ENCODE measurements around the gene FAR2. TPM values are rescaled to one million over a fixed set of nuclear protein-coding genes. Genes with fewer than 3 reads are reported as not detected.
A peak's percentile ranks its signal among the peaks of the same experiment; 100 is the strongest.

Gene FAR2
- total RNA-seq, 6 donors from 2014 or later = 6.0 to 25.7 (median 15.9) TPM

GRCh38 chr12:29157486-29157946 is 8.4 kb downstream of the FAR2 start:
- Histone ChIP-seq H3K36me3 (no peaks in the 10 kb centered on the region), H3K4me1 (peaks cover 9 to 32% (median 24%) of the 10 kb centered on the region in 4 donors), H3K27ac (peak overlapping the region in 3 of 4 donors; percentile 5 to 63 (median 61)), H3K4me3 (peak overlapping the region in 1 of 4 donors; percentile 9), H3K27me3 (no peaks in the 10 kb centered on the region), H3K9me3 (no peaks in the 10 kb centered on the region)
- DNase-seq (no peak), ATAC-seq (ENCODE audit: low FRiP score in 2 of 2) (no peak)
- TF ChIP-seq POLR2A (IDR thresholded peaks at IDR 0.05) (no peak), CTCF (IDR thresholded peaks at IDR 0.05) (no peak), EP300 (IDR thresholded peaks at IDR 0.05) (no peak), POLR2AphosphoS5 (IDR thresholded peaks at IDR 0.05) (no peak)
- 47 to 64% methylated on average over 1 of the region's 1 CpG for WGBS, 2 donors

DNA sequence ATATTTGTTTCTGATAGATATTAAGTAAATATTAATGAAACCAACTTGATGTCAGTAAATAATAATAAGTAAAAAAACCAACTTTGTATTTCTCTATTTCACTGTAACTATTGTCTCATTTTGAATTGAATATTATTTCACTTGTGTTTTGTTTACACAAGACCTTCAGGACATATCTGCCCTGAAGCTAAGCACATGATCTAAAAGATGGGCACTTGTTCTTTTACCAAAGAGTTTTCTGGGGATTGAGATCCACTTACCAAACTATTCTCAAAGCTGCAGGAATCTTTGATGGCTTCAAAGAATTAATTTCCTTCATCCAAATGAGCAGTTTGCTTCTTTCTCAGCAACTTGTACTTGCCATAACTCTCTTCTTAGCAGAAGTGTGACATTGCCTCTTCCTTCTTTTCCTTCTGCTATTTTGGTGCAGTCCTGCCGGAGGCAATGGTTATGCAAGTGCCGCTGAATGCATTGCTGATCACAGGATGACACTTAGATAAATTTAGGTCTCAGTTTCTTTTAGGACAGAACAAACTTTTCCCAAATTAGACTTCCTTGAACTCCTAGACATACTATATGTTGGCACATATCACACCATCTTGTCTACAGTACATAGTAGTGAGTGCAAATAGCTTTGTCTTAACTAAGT is 9.2 kb downstream of the FAR2 start:
- ATAC-seq (ENCODE audit: low FRiP score in 2 of 2) (peak; percentile 46 to 83), DNase-seq (peak in 1 of 2 donors; percentile 72)
- Histone ChIP-seq H3K36me3 (no peaks in the 10 kb centered on the region), H3K4me1 (peaks cover 6 to 25% (median 20%) of the 10 kb centered on the region in 4 donors), H3K9me3 (no peaks in the 10 kb centered on the region), H3K4me3 (peak overlapping the region in 1 of 4 donors; percentile 9), H3K27me3 (no peaks in the 10 kb centered on the region), H3K27ac (peak overlapping the region; percentile 14 to 72 (median 48))
- 46 to 56% methylated on average over 2 of the region's 2 CpGs for WGBS, 2 donors
- TF ChIP-seq POLR2AphosphoS5 (IDR thresholded peaks at IDR 0.05) (peak in 1 of 2 donors; percentile 17), CTCF (IDR thresholded peaks at IDR 0.05) (no peak), EP300 (IDR thresholded peaks at IDR 0.05) (peak in 1 of 4 donors; percentile 8), POLR2A (IDR thresholded peaks at IDR 0.05) (peak in 1 of 4 donors; percentile 34)

GRCh38 chr12:29159661-29160060 is 10.6 kb downstream of the FAR2 start:
- TF ChIP-seq POLR2A (IDR thresholded peaks at IDR 0.05) = no peak
- no peak for TF ChIP-seq CTCF (IDR thresholded peaks at IDR 0.05)
- TF ChIP-seq POLR2AphosphoS5 (IDR thresholded peaks at IDR 0.05) = no peak
- no peak for TF ChIP-seq EP300 (IDR thresholded peaks at IDR 0.05)
- WGBS, 2 donors = 51 to 57% methylated on average over 3 of the region's 3 CpGs
- no peak for ATAC-seq (ENCODE audit: low FRiP score in 2 of 2)

DNA sequence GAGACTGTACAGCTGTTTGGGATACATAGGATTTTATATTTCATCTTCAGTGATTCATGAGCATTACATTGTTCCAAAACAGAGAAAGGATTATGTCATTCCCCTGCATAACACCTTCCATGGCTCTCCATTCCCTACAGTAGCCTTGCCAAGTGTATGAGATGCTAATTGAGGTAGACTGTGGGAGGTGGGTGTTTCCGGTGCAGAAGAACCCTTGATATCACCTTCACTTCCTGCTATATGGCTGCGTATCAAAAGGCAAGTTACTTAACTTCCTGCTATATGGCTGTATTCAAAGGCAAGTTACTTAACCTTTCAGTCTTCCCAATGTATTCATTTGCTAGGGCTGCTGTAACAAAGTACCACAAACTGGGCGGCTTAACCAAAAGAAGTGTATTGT is 11.2 kb downstream of the FAR2 start:
- peak overlapping the region in 3 of 4 donors; percentile 31 to 72 (median 63) for H3K27ac ChIP-seq
- DNase-seq (no peak), ATAC-seq (ENCODE audit: low FRiP score in 2 of 2) (no peak)
- 61 to 83% methylated on average over 3 of the region's 3 CpGs for WGBS, 2 donors
- no peaks in the 10 kb centered on the region for H3K27me3 ChIP-seq
- H3K4me3 ChIP-seq = no peak overlapping the region
- no peaks in the 10 kb centered on the region for H3K36me3 ChIP-seq
- peaks cover 18 to 35% (median 25%) of the 10 kb centered on the region in 4 donors for H3K4me1 ChIP-seq
- TF ChIP-seq POLR2AphosphoS5 (IDR thresholded peaks at IDR 0.05) (no peak), POLR2A (IDR thresholded peaks at IDR 0.05) (no peak), CTCF (IDR thresholded peaks at IDR 0.05) (no peak)
- no peaks in the 10 kb centered on the region for H3K9me3 ChIP-seq

More at GRCh38 chr12:29159661-29160060, 10.6 kb downstream of the FAR2 start:
- Histone ChIP-seq H3K4me1 (peaks cover 16 to 33% (median 22%) of the 10 kb centered on the region in 4 donors), H3K27ac (peak overlapping the region; percentile 18 to 72 (median 47)), H3K36me3 (no peaks in the 10 kb centered on the region), H3K4me3 (no peak overlapping the region), H3K9me3 (no peaks in the 10 kb centered on the region), H3K27me3 (no peaks in the 10 kb centered on the region)
- no peak for DNase-seq

All from upper lobe of left lung (tissue), 6 donors.